Panc1 (cell line): ENCODE results near the gene STARD7.

Experiments
- POLR2AphosphoS5 ChIP-seq: IDR thresholded peaks from 2 replicates; pipeline ENCODE4 v1.6.1; 2012; ENCODE audit warnings: mild to moderate bottlenecking, low read depth, low read length, moderate library complexity
- SIN3A ChIP-seq: IDR thresholded peaks from 2 replicates; pipeline ENCODE4 v1.6.1; 2012; ENCODE audit warnings: low read depth, mild to moderate bottlenecking, low read length, moderate library complexity, borderline replicate concordance; ENCODE audit not compliant: insufficient read depth
- TCF7L2 ChIP-seq: IDR thresholded peaks from 2 replicates; pipeline ENCODE4 v1.6.1; 2011; ENCODE audit warnings: mild to moderate bottlenecking, low read depth, low read length, inconsistent platforms
- TF ChIP-seq, protein P1 (sequence below): fragments of 450-650 bp; IDR thresholded peaks from 2 replicates; pipeline ENCODE4 v1.5.1; 2017; ENCODE audit warnings: mild to moderate bottlenecking
- TF ChIP-seq, protein P2 (sequence below), 2 experiments: IDR thresholded peaks; 2 replicates each; pipeline ENCODE4 v1.6.1; 2011 to 2012; ENCODE audit warnings: low read depth in 2 of 2, control low read depth in 1 of 2, low read length in 1 of 2, mild to moderate bottlenecking in 1 of 2, moderate library complexity in 1 of 2; ENCODE audit not compliant: insufficient read depth in 1 of 2

DNA sequence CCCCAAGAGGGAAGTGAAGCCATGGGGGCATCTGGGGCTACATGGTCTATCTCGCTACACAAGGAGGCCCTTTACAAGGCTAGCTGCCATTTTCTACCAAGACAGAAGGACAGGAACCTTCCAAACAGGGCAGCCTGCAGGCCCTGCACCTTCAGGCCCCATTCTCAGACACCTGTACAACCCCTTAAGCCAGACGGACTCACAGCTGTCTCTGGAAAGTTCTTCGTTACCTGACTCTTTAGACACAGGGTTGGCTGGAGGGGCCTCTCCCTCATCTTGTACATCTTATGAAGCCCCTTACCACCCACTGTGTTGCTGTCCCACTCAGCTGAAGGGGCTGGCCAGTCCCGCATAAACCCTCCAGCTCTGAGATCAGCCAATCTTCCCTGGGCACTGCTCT lies 40.0 kb upstream of the STARD7 start:
- no peak for TF ChIP-seq POLR2AphosphoS5
- TF ChIP-seq, protein P1, sequence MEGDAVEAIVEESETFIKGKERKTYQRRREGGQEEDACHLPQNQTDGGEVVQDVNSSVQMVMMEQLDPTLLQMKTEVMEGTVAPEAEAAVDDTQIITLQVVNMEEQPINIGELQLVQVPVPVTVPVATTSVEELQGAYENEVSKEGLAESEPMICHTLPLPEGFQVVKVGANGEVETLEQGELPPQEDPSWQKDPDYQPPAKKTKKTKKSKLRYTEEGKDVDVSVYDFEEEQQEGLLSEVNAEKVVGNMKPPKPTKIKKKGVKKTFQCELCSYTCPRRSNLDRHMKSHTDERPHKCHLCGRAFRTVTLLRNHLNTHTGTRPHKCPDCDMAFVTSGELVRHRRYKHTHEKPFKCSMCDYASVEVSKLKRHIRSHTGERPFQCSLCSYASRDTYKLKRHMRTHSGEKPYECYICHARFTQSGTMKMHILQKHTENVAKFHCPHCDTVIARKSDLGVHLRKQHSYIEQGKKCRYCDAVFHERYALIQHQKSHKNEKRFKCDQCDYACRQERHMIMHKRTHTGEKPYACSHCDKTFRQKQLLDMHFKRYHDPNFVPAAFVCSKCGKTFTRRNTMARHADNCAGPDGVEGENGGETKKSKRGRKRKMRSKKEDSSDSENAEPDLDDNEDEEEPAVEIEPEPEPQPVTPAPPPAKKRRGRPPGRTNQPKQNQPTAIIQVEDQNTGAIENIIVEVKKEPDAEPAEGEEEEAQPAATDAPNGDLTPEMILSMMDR = no peak
- no peak for TF ChIP-seq SIN3A
- TF ChIP-seq, protein P2, sequence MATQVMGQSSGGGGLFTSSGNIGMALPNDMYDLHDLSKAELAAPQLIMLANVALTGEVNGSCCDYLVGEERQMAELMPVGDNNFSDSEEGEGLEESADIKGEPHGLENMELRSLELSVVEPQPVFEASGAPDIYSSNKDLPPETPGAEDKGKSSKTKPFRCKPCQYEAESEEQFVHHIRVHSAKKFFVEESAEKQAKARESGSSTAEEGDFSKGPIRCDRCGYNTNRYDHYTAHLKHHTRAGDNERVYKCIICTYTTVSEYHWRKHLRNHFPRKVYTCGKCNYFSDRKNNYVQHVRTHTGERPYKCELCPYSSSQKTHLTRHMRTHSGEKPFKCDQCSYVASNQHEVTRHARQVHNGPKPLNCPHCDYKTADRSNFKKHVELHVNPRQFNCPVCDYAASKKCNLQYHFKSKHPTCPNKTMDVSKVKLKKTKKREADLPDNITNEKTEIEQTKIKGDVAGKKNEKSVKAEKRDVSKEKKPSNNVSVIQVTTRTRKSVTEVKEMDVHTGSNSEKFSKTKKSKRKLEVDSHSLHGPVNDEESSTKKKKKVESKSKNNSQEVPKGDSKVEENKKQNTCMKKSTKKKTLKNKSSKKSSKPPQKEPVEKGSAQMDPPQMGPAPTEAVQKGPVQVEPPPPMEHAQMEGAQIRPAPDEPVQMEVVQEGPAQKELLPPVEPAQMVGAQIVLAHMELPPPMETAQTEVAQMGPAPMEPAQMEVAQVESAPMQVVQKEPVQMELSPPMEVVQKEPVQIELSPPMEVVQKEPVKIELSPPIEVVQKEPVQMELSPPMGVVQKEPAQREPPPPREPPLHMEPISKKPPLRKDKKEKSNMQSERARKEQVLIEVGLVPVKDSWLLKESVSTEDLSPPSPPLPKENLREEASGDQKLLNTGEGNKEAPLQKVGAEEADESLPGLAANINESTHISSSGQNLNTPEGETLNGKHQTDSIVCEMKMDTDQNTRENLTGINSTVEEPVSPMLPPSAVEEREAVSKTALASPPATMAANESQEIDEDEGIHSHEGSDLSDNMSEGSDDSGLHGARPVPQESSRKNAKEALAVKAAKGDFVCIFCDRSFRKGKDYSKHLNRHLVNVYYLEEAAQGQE (IDR thresholded peaks at IDR 0.05; ENCODE audit: insufficient read depth in 1 of 2, low read depth in 2 of 2, low read length in 1 of 2) = no peak
- no peak for TF ChIP-seq TCF7L2
